A673 (cell line): ENCODE results near the gene SNAI3. TPM values are rescaled to one million over a fixed set of nuclear protein-coding genes. Genes with fewer than 3 reads are reported as not detected.
"Not testable (repeated sequence)": the region's sequence is repeated elsewhere in the genome, so short reads cannot be mapped to it uniquely, and the experiment has no call there.

Source experiments
- BruUV-seq: library from RNA; stranded (reverse); fragments of 400-500 nt; replicated peaks from 2 replicates; lab custom pipeline; 2021; lab: Mats Ljungman, UMichigan
- CTCF ChIA-PET: fragments of 300-600 bp; sonication (Branson Sonifier 250); formaldehyde crosslinking; loops from one replicate; lab custom pipeline; 2022; ENCODE audit warnings: antibody characterized with exemption; lab: Charles Lee
- POLR2A ChIA-PET: fragments of 300-600 bp; sonication (Branson Sonifier 250); formaldehyde crosslinking; loops from one replicate; lab custom pipeline; 2022; ENCODE audit warnings: antibody characterized with exemption; ENCODE audit not compliant: low non-redundant PET; lab: Charles Lee
- DNase-seq: peaks from one replicate; pipeline ENCODE4 v3.0.0-alpha.2; 2015; ENCODE audit warnings: low spot score
- H3K27ac ChIP-seq: fragments of 200-600 bp; sonication (generic); 2 replicates; pipeline ENCODE4 v1.5.1; 2016; ENCODE audit warnings: mixed run types, low read depth, mild to moderate bottlenecking, mixed read lengths, antibody characterized with exemption, low read length; ENCODE audit not compliant: poor library complexity, severe bottlenecking
- H3K27me3 ChIP-seq: fragments of 200-600 bp; sonication (generic); replicated peaks from 2 replicates; pipeline ENCODE4 v1.6.1; 2017; ENCODE audit warnings: mixed run types, low read depth, mild to moderate bottlenecking, mixed read lengths, antibody characterized with exemption, low read length; ENCODE audit not compliant: insufficient read depth, poor library complexity
- H3K36me3 ChIP-seq: fragments of 200-600 bp; sonication (generic); 2 replicates; pipeline ENCODE4 v1.6.1; 2016; ENCODE audit warnings: mixed run types, mild to moderate bottlenecking, mixed read lengths, antibody characterized with exemption, low read length; ENCODE audit not compliant: insufficient read depth, poor library complexity, severe bottlenecking
- H3K4me1 ChIP-seq: fragments of 200-600 bp; sonication (generic); 2 replicates; pipeline ENCODE4 v1.6.1; 2017; ENCODE audit warnings: mixed run types, mild to moderate bottlenecking, mixed read lengths, antibody characterized with exemption, low read length; ENCODE audit not compliant: insufficient read depth, poor library complexity, severe bottlenecking
- H3K4me3 ChIP-seq: fragments of 200-600 bp; sonication (generic); 2 replicates; pipeline ENCODE4 v1.5.1; 2016; ENCODE audit warnings: low read depth, mixed run types, mild to moderate bottlenecking, mixed read lengths, low read length; ENCODE audit not compliant: poor library complexity, severe bottlenecking
- H3K9me3 ChIP-seq: fragments of 200-600 bp; sonication (generic); 2 replicates; pipeline ENCODE4 v1.6.1; 2016; ENCODE audit warnings: mixed run types, low read depth, mild to moderate bottlenecking, mixed read lengths, antibody characterized with exemption, low read length; ENCODE audit not compliant: poor library complexity, severe bottlenecking
- EZH2 ChIP-seq: fragments of 200-600 bp; sonication (generic); IDR thresholded peaks from 2 replicates; pipeline ENCODE4 v1.6.1; 2017; ENCODE audit warnings: borderline replicate concordance, low read depth, mild to moderate bottlenecking, mixed read lengths, antibody characterized with exemption, low read length; ENCODE audit not compliant: poor library complexity, severe bottlenecking
- intact Hi-C: fragments of 100-400 bp; cut with micrococcal nuclease; formaldehyde crosslinking; loops from one replicate; pipeline ENCODE4 v1.10.0; 2022; ENCODE audit not compliant: unreplicated experiment
- total RNA-seq: library from RNA; stranded (reverse); gene quantifications from 2 replicates; pipeline ENCODE4 v1.2.3, GENCODE V29; 2021
- TF ChIP-seq, protein P1 (sequence below): fragments of 300-800, 200-600 bp; sonication (generic); conservative IDR thresholded peaks from 2 replicates; pipeline ENCODE4 v1.5.1; 2017; ENCODE audit warnings: low read depth, mild to moderate bottlenecking, antibody characterized with exemption, low read length, moderate library complexity, mixed read lengths

Gene SNAI3
- total RNA-seq, 1 experiment from 2014 or later, result not detected

GRCh38 chr16:88672776-88673175, 13.5 kb downstream of the SNAI3 start:
- DNase-seq, result peak; percentile 45
- intact Hi-C loops, result no loop called here
- no TSS peak for BruUV-seq
- no peak overlapping the region for H3K4me3 ChIP-seq
- TF ChIP-seq, protein P1, sequence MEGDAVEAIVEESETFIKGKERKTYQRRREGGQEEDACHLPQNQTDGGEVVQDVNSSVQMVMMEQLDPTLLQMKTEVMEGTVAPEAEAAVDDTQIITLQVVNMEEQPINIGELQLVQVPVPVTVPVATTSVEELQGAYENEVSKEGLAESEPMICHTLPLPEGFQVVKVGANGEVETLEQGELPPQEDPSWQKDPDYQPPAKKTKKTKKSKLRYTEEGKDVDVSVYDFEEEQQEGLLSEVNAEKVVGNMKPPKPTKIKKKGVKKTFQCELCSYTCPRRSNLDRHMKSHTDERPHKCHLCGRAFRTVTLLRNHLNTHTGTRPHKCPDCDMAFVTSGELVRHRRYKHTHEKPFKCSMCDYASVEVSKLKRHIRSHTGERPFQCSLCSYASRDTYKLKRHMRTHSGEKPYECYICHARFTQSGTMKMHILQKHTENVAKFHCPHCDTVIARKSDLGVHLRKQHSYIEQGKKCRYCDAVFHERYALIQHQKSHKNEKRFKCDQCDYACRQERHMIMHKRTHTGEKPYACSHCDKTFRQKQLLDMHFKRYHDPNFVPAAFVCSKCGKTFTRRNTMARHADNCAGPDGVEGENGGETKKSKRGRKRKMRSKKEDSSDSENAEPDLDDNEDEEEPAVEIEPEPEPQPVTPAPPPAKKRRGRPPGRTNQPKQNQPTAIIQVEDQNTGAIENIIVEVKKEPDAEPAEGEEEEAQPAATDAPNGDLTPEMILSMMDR, result peak; percentile 59
- no peak for TF ChIP-seq EZH2
- no peak overlapping the region for H3K27ac ChIP-seq
- H3K4me1 ChIP-seq, result no peaks in the 10 kb centered on the region
- POLR2A ChIA-PET, result interaction anchor here (0.5 kb wide), 1 partner anchor 552 kb away, joined by 7 read pairs; no protein-coding TSS in a partner anchor
- no peaks in the 10 kb centered on the region for H3K36me3 ChIP-seq
- CTCF ChIA-PET, result interaction anchor here (0.6 to 1.2 kb wide), 4 partner anchors 13 to 574 kb away, joined by 3 to 11 read pairs (median 4); no protein-coding TSS in a partner anchor
- no peaks in the 10 kb centered on the region for H3K9me3 ChIP-seq
- no peaks in the 10 kb centered on the region for H3K27me3 ChIP-seq

- Histone ChIP-seq H3K4me1 (no peaks in the 10 kb centered on the region), H3K27me3 (no peaks in the 10 kb centered on the region), H3K9me3 (no peaks in the 10 kb centered on the region), H3K4me3 (no peak overlapping the region), H3K27ac (no peak overlapping the region), H3K36me3 (no peaks in the 10 kb centered on the region)
- intact Hi-C loops, result no loop called here
- no peak for DNase-seq
- POLR2A ChIA-PET, result no interaction called here
- no TSS peak for BruUV-seq
- TF ChIP-seq, protein P1, result no peak
- no peak for TF ChIP-seq EZH2
- CTCF ChIA-PET, result interaction anchor here (1.2 kb wide), 1 partner anchor 14 kb away, joined by 11 read pairs; no protein-coding TSS in a partner anchor
Observed at GRCh38 chr16:88671806-88672205, 14.5 kb downstream of the SNAI3 start.

GRCh38 chr16:88669980-88670379, 16.3 kb downstream of the SNAI3 start:
- POLR2A ChIA-PET, result no interaction called here
- no TSS peak for BruUV-seq
- intact Hi-C loops, result no loop called here
- TF ChIP-seq EZH2, result no peak
- TF ChIP-seq, protein P1, result no peak
- DNase-seq, result no peak
- peak overlapping the region; percentile 23 for H3K27ac ChIP-seq
- no peak overlapping the region for H3K4me3 ChIP-seq
- H3K9me3 ChIP-seq, result no peaks in the 10 kb centered on the region
- no peaks in the 10 kb centered on the region for H3K36me3 ChIP-seq
- CTCF ChIA-PET, result no interaction called here
- no peaks in the 10 kb centered on the region for H3K4me1 ChIP-seq
- H3K27me3 ChIP-seq, result no peaks in the 10 kb centered on the region

DNA sequence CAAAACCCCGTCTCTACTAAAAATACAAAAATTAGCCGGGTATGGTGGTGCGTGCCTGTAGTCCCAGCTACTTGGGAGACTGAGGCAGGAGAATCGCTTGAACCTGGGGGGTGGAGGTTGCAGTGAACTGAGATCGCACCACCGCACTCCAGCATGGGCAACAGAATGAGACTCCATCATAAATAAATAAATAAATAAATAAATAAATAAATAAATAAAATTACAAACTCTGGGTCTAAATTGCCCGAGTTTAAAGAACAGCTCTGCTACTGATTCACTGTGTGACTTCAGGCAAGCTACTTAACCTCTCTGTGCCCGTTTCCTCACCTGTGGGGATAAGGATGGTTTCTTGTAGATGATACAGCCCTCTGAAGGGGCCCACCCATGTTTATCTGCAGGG, 16.8 kb downstream of the SNAI3 start:
- H3K9me3 ChIP-seq, H3K36me3 ChIP-seq, H3K4me3 ChIP-seq, intact Hi-C loops, POLR2A ChIA-PET, H3K27me3 ChIP-seq, H3K27ac ChIP-seq, BruUV-seq, DNase-seq, CTCF ChIA-PET, H3K4me1 ChIP-seq: not testable (repeated sequence)
